K562 (cell line): ENCODE data around the gene TBC1D3L. TPM values are rescaled to one million over a fixed set of nuclear protein-coding genes. Genes with fewer than 3 reads are reported as not detected.
"Not testable (repeated sequence)": the region's sequence is repeated elsewhere in the genome, so short reads cannot be mapped to it uniquely, and the experiment has no call there.

Source experiments
- ATAC-seq: fragments of 200-7000 bp; cut with Tn5 transposase; 3 replicates; pipeline ENCODE4 v1.9.1; 2020; ENCODE audit warnings: moderate library complexity
- Bru-seq: library from RNA; stranded (reverse); fragments of 400-500 nt; gene quantifications from one replicate; lab custom pipeline; 2021; lab: Mats Ljungman, UMichigan
- BruChase-seq, 2 experiments: library from RNA; stranded (reverse); fragments of 400-500 nt; gene quantifications; one replicate each; lab custom pipeline; 2021; lab: Mats Ljungman, UMichigan
- BruUV-seq: library from RNA; stranded (reverse); fragments of 400-500 nt; replicated peaks from 2 replicates; lab custom pipeline; 2021; lab: Mats Ljungman, UMichigan
- CTCF ChIA-PET: fragments of 300-600 bp; formaldehyde crosslinking; extraction: SDS; loops from one replicate; lab custom pipeline; 2021; ENCODE audit warnings: low intra/inter-chr PET ratio; lab: Yijun Ruan, JAX
- POLR2A ChIA-PET: fragments of 300-600, 350-650 bp; sonication (Branson Sonifier 250); formaldehyde crosslinking; extraction: SDS; loops from one replicate; lab custom pipeline; 2021; ENCODE audit warnings: antibody characterized with exemption, inconsistent platforms; lab: Yijun Ruan, JAX
- DNase-seq, 4 experiments: peaks; one replicate each; pipeline versions ENCODE4 v3.0.0 to v3.0.0-alpha.2; 2011 to 2018; ENCODE audit warnings: low spot score in 3 of 4, mixed read lengths in 3 of 4; ENCODE audit errors: extremely low read depth in 1 of 4
- FAIRE-seq: peaks from 2 replicates; lab custom pipeline; 2011; peaks lifted over from hg19 to GRCh38; lab: Jason Lieb, UNC
- H2AFZ ChIP-seq: 2 replicates; pipeline ENCODE4 v1.6.0; 2011; ENCODE audit warnings: low read depth, low read length, control low read depth, inconsistent platforms
- H3K27ac ChIP-seq: fragments of 200-600 bp; 3 replicates; pipeline ENCODE4 v1.8.0; 2011; ENCODE audit warnings: low read depth, mild to moderate bottlenecking, control low read depth, inconsistent platforms, low read length, moderate library complexity, mixed read lengths; ENCODE audit errors: extremely low read depth
- H3K27me3 ChIP-seq, 2 experiments: fragments of 300-600 bp in 1 of 2; 2 replicates in 1 of 2; 3 replicates in 1 of 2; pipeline versions ENCODE4 v1.6.0 to v1.8.0; 2011; ENCODE audit warnings: inconsistent platforms in 2 of 2, low read length in 2 of 2, mild to moderate bottlenecking in 1 of 2, mixed read lengths in 1 of 2, moderate library complexity in 1 of 2; ENCODE audit not compliant: control insufficient read depth in 2 of 2, insufficient read depth in 2 of 2
- H3K36me3 ChIP-seq: fragments of 300-600 bp; 3 replicates; pipeline ENCODE4 v1.8.0; 2011; ENCODE audit warnings: mild to moderate bottlenecking, low read length, inconsistent platforms; ENCODE audit not compliant: control insufficient read depth, insufficient read depth
- H3K4me1 ChIP-seq, 2 experiments: fragments of 200-600 bp in 1 of 2; replicated peaks in 1 of 2; 2 replicates in 1 of 2; 3 replicates in 1 of 2; pipeline versions ENCODE4 v1.5.1 to v1.8.0; 2011; ENCODE audit warnings: inconsistent platforms in 2 of 2, low read length in 2 of 2, mild to moderate bottlenecking in 1 of 2, mixed read lengths in 1 of 2, moderate library complexity in 1 of 2; ENCODE audit not compliant: control insufficient read depth in 2 of 2, insufficient read depth in 2 of 2
- H3K4me2 ChIP-seq: 2 replicates; pipeline ENCODE4 v1.6.1; 2011; ENCODE audit warnings: low read length, control low read depth, inconsistent platforms, mixed read lengths; ENCODE audit not compliant: insufficient read depth
- H3K4me3 ChIP-seq: fragments of 200-600 bp; sonication (generic), shearing (Covaris generic); 2 replicates; pipeline ENCODE4 v1.5.1; 2016; ENCODE audit warnings: control low read depth, inconsistent platforms
- H3K79me2 ChIP-seq: fragments of 200-600 bp; 3 replicates; pipeline ENCODE4 v1.8.0; 2011; ENCODE audit warnings: low read length, inconsistent platforms; ENCODE audit not compliant: control insufficient read depth, insufficient read depth
- H3K9ac ChIP-seq, 2 experiments: 2 replicates each; pipeline versions ENCODE4 v1.6.0 to v1.6.1; 2011; ENCODE audit warnings: low read depth in 2 of 2, low read length in 2 of 2, control low read depth in 1 of 2, inconsistent platforms in 1 of 2, mild to moderate bottlenecking in 1 of 2, mixed read lengths in 1 of 2; ENCODE audit not compliant: insufficient read depth in 1 of 2
- H3K9me1 ChIP-seq: one replicate; pipeline ENCODE4 v1.6.0; 2011; ENCODE audit warnings: inconsistent platforms, mild to moderate bottlenecking, low read length, moderate library complexity; ENCODE audit not compliant: control insufficient read depth, insufficient read depth
- H3K9me3 ChIP-seq: replicated peaks from 2 replicates; pipeline ENCODE4 v1.5.1; 2011; ENCODE audit warnings: low read depth, low read length, inconsistent platforms; ENCODE audit not compliant: control insufficient read depth, insufficient read depth
- H4K20me1 ChIP-seq: replicated peaks from 2 replicates; pipeline ENCODE4 v1.6.1; 2011; ENCODE audit warnings: low read length, inconsistent platforms, mixed read lengths; ENCODE audit not compliant: control insufficient read depth, insufficient read depth
- WGBS: fragments of 100-300 bp; shearing (Covaris generic); methylation state at CpG from one replicate; pipeline ENCODE4 v1.1.6; 2016; ENCODE audit warnings: low coverage, mixed read lengths; ENCODE audit not compliant: insufficient coverage; ENCODE audit errors: missing lambda C conversion rate; 5-methylcytosine and 5-hydroxymethylcytosine counted together
- in situ Hi-C: fragments of 300-500 bp; cut with MboI; formaldehyde crosslinking; loops from 4 replicates; pipeline ENCODE4 v1.15.0; 2018; ENCODE audit warnings: inconsistent platforms, mixed read lengths
- intact Hi-C: fragments of 100-400 bp; cut with micrococcal nuclease; formaldehyde crosslinking; loops from 2 replicates; pipeline ENCODE4 v1.14.2; 2022
- long read RNA-seq, 3 experiments: library from polyadenylated mRNA in 2 of 3; library from RNA in 1 of 3; unstranded in 2 of 3; stranded (forward) in 1 of 3; transcript quantifications; one replicate each; pipeline ENCODE4 v2.0.0, GENCODE V29; 2019 to 2022
- polyA minus RNA-seq, 3 experiments: library from RNA; depleted of rRNA, polyadenylated mRNA; stranded (reverse); fragments of >200 nt; gene quantifications; 2 replicates each; pipeline ENCODE4 v1.2.3, GENCODE V29; 2011
- polyA plus RNA-seq, 8 experiments: library from polyadenylated mRNA; depleted of rRNA in 4 of 8; stranded (reverse) in 5 of 8; unstranded in 3 of 8; fragments of >200 nt; fragmentation: Nextera tagmentation in 2 of 8; fragmentation: Illumina TruSeq in 1 of 8; extraction: Ambion mirVana in 2 of 8; extraction: Trizol in 1 of 8; gene quantifications; 2 replicates each; pipeline versions ENCODE4 v1.2.1 to v1.2.3, GENCODE V29; 2011 to 2014; ENCODE audit warnings: inconsistent platforms in 1 of 8, missing spikeins in 1 of 8
- small RNA-seq: library from RNA; depleted of rRNA; stranded (forward); fragments of <200 nt; gene quantifications from one replicate; pipeline ENCODE3, GENCODE V24; 2014
- total RNA-seq, 7 experiments: library from RNA; depleted of rRNA in 6 of 7; stranded (reverse); fragments of >200 nt in 6 of 7; fragmentation: Illumina TruSeq in 2 of 7; extraction: Trizol in 2 of 7; gene quantifications; 2 replicates each; pipeline versions ENCODE4 v1.2.1 to v1.2.3, GENCODE V29; 2011 to 2021; ENCODE audit warnings: low replicate concordance in 1 of 7

The TBC1D3L gene
- total RNA-seq (2011; cell fraction: chromatin; rRNA removed; ENCODE audit: low replicate concordance), result 2.1 and 4.8 TPM in 2 replicates
- 2.0 and 2.7 TPM in 2 replicates for total RNA-seq (2011; cell fraction: nucleolus; rRNA removed)
- 1.8 and 2.4 TPM in 2 replicates for total RNA-seq (2011; cell fraction: nucleoplasm; rRNA removed)
- total RNA-seq (2014; rRNA removed), result 0.33 and 0.36 TPM in 2 replicates
- total RNA-seq (2014; rRNA removed; fragmentation: Illumina TruSeq; extraction: Trizol), result 0.15 and 0.35 TPM in 2 replicates
- 0.40 and 0.45 TPM in 2 replicates for total RNA-seq (2015; rRNA removed; fragmentation: Illumina TruSeq; extraction: Trizol)
- total RNA-seq (2021), result 0.40 TPM in 1 of 2 replicates, not detected in the other
- 0.04 and 0.33 TPM in 2 replicates for polyA plus RNA-seq (2011; rRNA removed)
- 0.21 TPM in 1 of 2 replicates, not detected in the other for polyA plus RNA-seq (2011; cell fraction: cytosol; rRNA removed)
- 0.22 and 4.1 TPM in 2 replicates for polyA plus RNA-seq (2011; cell fraction: nucleus; rRNA removed)
- 0.64 and 2.4 TPM in 2 replicates for polyA plus RNA-seq (2012)
- 0.15 and 0.24 TPM in 2 replicates for polyA plus RNA-seq (2014; fragmentation: Illumina TruSeq; extraction: Trizol)
- polyA plus RNA-seq (2014; fragmentation: Nextera tagmentation; extraction: Ambion mirVana), result under 1 TPM in 1 of 2 experiments, not detected in 1; 0.03 TPM
- 0.68 and 1.3 TPM in 2 replicates for polyA plus RNA-seq (2014; rRNA removed)
- polyA minus RNA-seq (2011; rRNA and poly(A)+ RNA removed), result 0.21 TPM in 1 of 2 replicates, not detected in the other
- not detected in 2 replicates for polyA minus RNA-seq (2011; cell fraction: cytosol; rRNA and poly(A)+ RNA removed)
- polyA minus RNA-seq (2011; cell fraction: nucleus; rRNA and poly(A)+ RNA removed), result 0.67 TPM in 1 of 2 replicates, not detected in the other
- not detected for Bru-seq, nascent RNA
- BruChase-seq, experiment 1, labeled RNA remaining after a 2-hour chase, result percentile 15 among the genes with signal in this experiment
- percentile 25 among the genes with signal in this experiment for BruChase-seq, experiment 2, labeled RNA remaining after a 6-hour chase
- long read RNA-seq, experiment 1, result 0 reads
- long read RNA-seq, experiment 2, partial matches to known transcripts, result 2 of 2 reads
- long read RNA-seq, experiment 2, other reads (novel, unspliced or antisense), result 0 of 2 reads
- long read RNA-seq, experiment 3, result 0 reads

- H3K79me2 ChIP-seq, H3K4me1 ChIP-seq, ATAC-seq, H3K9me3 ChIP-seq, H4K20me1 ChIP-seq, H3K27ac ChIP-seq, H3K9ac ChIP-seq, DNase-seq, intact Hi-C loops, H3K4me3 ChIP-seq, in situ Hi-C loops, BruUV-seq, H3K9me1 ChIP-seq, FAIRE-seq, CTCF ChIA-PET, H3K4me2 ChIP-seq, H3K36me3 ChIP-seq, H3K27me3 ChIP-seq, POLR2A ChIA-PET, H2AFZ ChIP-seq: not testable (repeated sequence)
- no CpG with 5 or more reads among the region's 11 CpGs for WGBS
These were observed at the start of gene TBC1D3L for GRCh38 chr17:37988960-37989359. TSS of gene TBC1D3L (minus strand) at chr17:37989060. CDS start at chr17:37987520, 1,540 bp downstream.

- H3K9me3 ChIP-seq, H4K20me1 ChIP-seq, H3K27ac ChIP-seq, H3K4me3 ChIP-seq, FAIRE-seq, DNase-seq, intact Hi-C loops, H3K36me3 ChIP-seq, POLR2A ChIA-PET, H2AFZ ChIP-seq, H3K27me3 ChIP-seq, in situ Hi-C loops, H3K9ac ChIP-seq, H3K79me2 ChIP-seq, H3K9me1 ChIP-seq, BruUV-seq, ATAC-seq, CTCF ChIA-PET, H3K4me2 ChIP-seq, H3K4me1 ChIP-seq: not testable (repeated sequence)
- WGBS, result no CpG with 5 or more reads among the region's 11 CpGs
These were observed 14.8 kb upstream of the TBC1D3L start, which contains the start of gene TBC1D3D for GRCh38 chr17:38003676-38004075. TSS of gene TBC1D3D (plus strand) at chr17:38003976. CDS start at chr17:38005561, 1,585 bp downstream.

Small RNA genes lying within 50 kb of the gene (small RNA-seq; reads per million reads assigned to genes)
- not detected for gene RF00001

Other genes starting within 250 kb of the TBC1D3L start
- gene HNF1B, start 244.0 kb downstream of the TBC1D3L start, total RNA-seq (2014; rRNA removed), result not detected in 2 replicates
- gene HNF1B, start 244.0 kb downstream of the TBC1D3L start, total RNA-seq (2014; rRNA removed; fragmentation: Illumina TruSeq; extraction: Trizol), result not detected in 2 replicates
- not detected in 2 replicates for gene HNF1B, start 244.0 kb downstream of the TBC1D3L start, total RNA-seq (2015; rRNA removed; fragmentation: Illumina TruSeq; extraction: Trizol)
- gene HNF1B, start 244.0 kb downstream of the TBC1D3L start, total RNA-seq (2021), result 0.11 TPM in 1 of 2 replicates, not detected in the other
- not detected in 2 replicates for gene HNF1B, start 244.0 kb downstream of the TBC1D3L start, polyA plus RNA-seq (2011; rRNA removed)
- gene HNF1B, start 244.0 kb downstream of the TBC1D3L start, polyA plus RNA-seq (2014; fragmentation: Illumina TruSeq; extraction: Trizol), result not detected in 2 replicates
- not detected for gene HNF1B, start 244.0 kb downstream of the TBC1D3L start, polyA plus RNA-seq (2014; fragmentation: Nextera tagmentation; extraction: Ambion mirVana)
- not detected in 2 replicates for gene HNF1B, start 244.0 kb downstream of the TBC1D3L start, polyA plus RNA-seq (2014; rRNA removed)
- gene TBC1D3K, start 64.6 kb downstream of the TBC1D3L start, total RNA-seq (2014; rRNA removed), result not detected in 2 replicates
- not detected in 2 replicates for gene TBC1D3K, start 64.6 kb downstream of the TBC1D3L start, total RNA-seq (2014; rRNA removed; fragmentation: Illumina TruSeq; extraction: Trizol)
- not detected in 2 replicates for gene TBC1D3K, start 64.6 kb downstream of the TBC1D3L start, total RNA-seq (2015; rRNA removed; fragmentation: Illumina TruSeq; extraction: Trizol)
- gene TBC1D3K, start 64.6 kb downstream of the TBC1D3L start, total RNA-seq (2021), result not detected in 2 replicates
- gene TBC1D3K, start 64.6 kb downstream of the TBC1D3L start, polyA plus RNA-seq (2011; rRNA removed), result 0.07 TPM in 1 of 2 replicates, not detected in the other
- gene TBC1D3K, start 64.6 kb downstream of the TBC1D3L start, polyA plus RNA-seq (2014; fragmentation: Illumina TruSeq; extraction: Trizol), result not detected in 2 replicates
- not detected for gene TBC1D3K, start 64.6 kb downstream of the TBC1D3L start, polyA plus RNA-seq (2014; fragmentation: Nextera tagmentation; extraction: Ambion mirVana)
- 0.09 TPM in 1 of 2 replicates, not detected in the other for gene TBC1D3K, start 64.6 kb downstream of the TBC1D3L start, polyA plus RNA-seq (2014; rRNA removed)
- 0.20 and 0.23 TPM in 2 replicates for gene TBC1D3D, start 14.9 kb upstream of the TBC1D3L start, total RNA-seq (2014; rRNA removed)
- 0.10 and 0.29 TPM in 2 replicates for gene TBC1D3D, start 14.9 kb upstream of the TBC1D3L start, total RNA-seq (2014; rRNA removed; fragmentation: Illumina TruSeq; extraction: Trizol)
- gene TBC1D3D, start 14.9 kb upstream of the TBC1D3L start, total RNA-seq (2015; rRNA removed; fragmentation: Illumina TruSeq; extraction: Trizol), result 0.49 and 0.54 TPM in 2 replicates
- gene TBC1D3D, start 14.9 kb upstream of the TBC1D3L start, total RNA-seq (2021), result 0.24 and 0.67 TPM in 2 replicates
- 0.39 and 0.46 TPM in 2 replicates for gene TBC1D3D, start 14.9 kb upstream of the TBC1D3L start, polyA plus RNA-seq (2011; rRNA removed)
- 0.40 and 0.56 TPM in 2 replicates for gene TBC1D3D, start 14.9 kb upstream of the TBC1D3L start, polyA plus RNA-seq (2014; fragmentation: Illumina TruSeq; extraction: Trizol)
- under 1 TPM; 0.06 to 0.07 TPM for gene TBC1D3D, start 14.9 kb upstream of the TBC1D3L start, polyA plus RNA-seq (2014; fragmentation: Nextera tagmentation; extraction: Ambion mirVana)
- gene TBC1D3D, start 14.9 kb upstream of the TBC1D3L start, polyA plus RNA-seq (2014; rRNA removed), result 0.73 and 0.80 TPM in 2 replicates
- gene TBC1D3C, start 79.6 kb upstream of the TBC1D3L start, total RNA-seq (2014; rRNA removed), result not detected in 2 replicates
- not detected in 2 replicates for gene TBC1D3C, start 79.6 kb upstream of the TBC1D3L start, total RNA-seq (2014; rRNA removed; fragmentation: Illumina TruSeq; extraction: Trizol)
- gene TBC1D3C, start 79.6 kb upstream of the TBC1D3L start, total RNA-seq (2015; rRNA removed; fragmentation: Illumina TruSeq; extraction: Trizol), result not detected in 2 replicates
- not detected in 2 replicates for gene TBC1D3C, start 79.6 kb upstream of the TBC1D3L start, total RNA-seq (2021)
- not detected in 2 replicates for gene TBC1D3C, start 79.6 kb upstream of the TBC1D3L start, polyA plus RNA-seq (2011; rRNA removed)
- not detected in 2 replicates for gene TBC1D3C, start 79.6 kb upstream of the TBC1D3L start, polyA plus RNA-seq (2014; fragmentation: Illumina TruSeq; extraction: Trizol)
- not detected for gene TBC1D3C, start 79.6 kb upstream of the TBC1D3L start, polyA plus RNA-seq (2014; fragmentation: Nextera tagmentation; extraction: Ambion mirVana)
- gene TBC1D3C, start 79.6 kb upstream of the TBC1D3L start, polyA plus RNA-seq (2014; rRNA removed), result not detected in 2 replicates
- not detected in 2 replicates for gene TBC1D3E, start 138.9 kb upstream of the TBC1D3L start, total RNA-seq (2014; rRNA removed)
- gene TBC1D3E, start 138.9 kb upstream of the TBC1D3L start, total RNA-seq (2014; rRNA removed; fragmentation: Illumina TruSeq; extraction: Trizol), result not detected in 2 replicates
- gene TBC1D3E, start 138.9 kb upstream of the TBC1D3L start, total RNA-seq (2015; rRNA removed; fragmentation: Illumina TruSeq; extraction: Trizol), result not detected in 2 replicates
- gene TBC1D3E, start 138.9 kb upstream of the TBC1D3L start, total RNA-seq (2021), result not detected in 2 replicates
- gene TBC1D3E, start 138.9 kb upstream of the TBC1D3L start, polyA plus RNA-seq (2011; rRNA removed), result not detected in 2 replicates
- not detected in 2 replicates for gene TBC1D3E, start 138.9 kb upstream of the TBC1D3L start, polyA plus RNA-seq (2014; fragmentation: Illumina TruSeq; extraction: Trizol)
- not detected for gene TBC1D3E, start 138.9 kb upstream of the TBC1D3L start, polyA plus RNA-seq (2014; fragmentation: Nextera tagmentation; extraction: Ambion mirVana)
- 0.20 TPM in 1 of 2 replicates, not detected in the other for gene TBC1D3E, start 138.9 kb upstream of the TBC1D3L start, polyA plus RNA-seq (2014; rRNA removed)
- 0.57 and 1.1 TPM in 2 replicates for gene TBC1D3, start 203.5 kb upstream of the TBC1D3L start, total RNA-seq (2014; rRNA removed)
- gene TBC1D3, start 203.5 kb upstream of the TBC1D3L start, total RNA-seq (2014; rRNA removed; fragmentation: Illumina TruSeq; extraction: Trizol), result 0.15 and 0.22 TPM in 2 replicates
- 0.45 and 0.65 TPM in 2 replicates for gene TBC1D3, start 203.5 kb upstream of the TBC1D3L start, total RNA-seq (2015; rRNA removed; fragmentation: Illumina TruSeq; extraction: Trizol)
- gene TBC1D3, start 203.5 kb upstream of the TBC1D3L start, total RNA-seq (2021), result 1.9 and 2.3 TPM in 2 replicates
- 1.6 and 1.9 TPM in 2 replicates for gene TBC1D3, start 203.5 kb upstream of the TBC1D3L start, polyA plus RNA-seq (2011; rRNA removed)
- gene TBC1D3, start 203.5 kb upstream of the TBC1D3L start, polyA plus RNA-seq (2014; fragmentation: Illumina TruSeq; extraction: Trizol), result 0.73 and 0.77 TPM in 2 replicates
- gene TBC1D3, start 203.5 kb upstream of the TBC1D3L start, polyA plus RNA-seq (2014; fragmentation: Nextera tagmentation; extraction: Ambion mirVana), result under 1 TPM; 0.08 TPM
- gene TBC1D3, start 203.5 kb upstream of the TBC1D3L start, polyA plus RNA-seq (2014; rRNA removed), result 1.2 and 1.5 TPM in 2 replicates